Measurements from ENCODE around the gene ZNF483. TPM values are rescaled to one million over a fixed set of nuclear protein-coding genes. Genes with fewer than 3 reads are reported as not detected.
"Not testable (repeated sequence)": the region's sequence is repeated elsewhere in the genome, so short reads cannot be mapped to it uniquely, and the experiment has no call there.

Gene ZNF483
- total RNA-seq, 1 donor from 2014 or later = 1.8 TPM

GRCh38 chr9:111542497-111543254 is 17.7 kb downstream of the ZNF483 start:
- no peak for DNase-seq (ENCODE audit: low read depth in 2 of 2)

- DNase-seq (ENCODE audit: low read depth in 2 of 2) = no peak
Observed at GRCh38 chr9:111548623-111549022, 23.6 kb downstream of the ZNF483 start.

GRCh38 chr9:111555425-111555824 is 30.4 kb downstream of the ZNF483 start:
- not testable (repeated sequence) for DNase-seq (ENCODE audit: low read depth in 2 of 2)

- no peak for DNase-seq (ENCODE audit: low read depth in 2 of 2)
Observed at GRCh38 chr9:111559000-111559610, 34.1 kb downstream of the ZNF483 start.

GRCh38 chr9:111561165-111561719 is 36.3 kb downstream of the ZNF483 start:
- no peak for DNase-seq (ENCODE audit: low read depth in 2 of 2)

GRCh38 chr9:111566234-111566633 is 41.3 kb downstream of the ZNF483 start:
- peak; percentile 45 to 53 for DNase-seq (ENCODE audit: low read depth in 2 of 2)

GRCh38 chr9:111568127-111568526 is 43.1 kb downstream of the ZNF483 start:
- DNase-seq (ENCODE audit: low read depth in 2 of 2) = not testable (repeated sequence)

- DNase-seq (ENCODE audit: low read depth in 2 of 2) = no peak
Observed at GRCh38 chr9:111572950-111573604, 48.1 kb downstream of the ZNF483 start.

GRCh38 chr9:111582888-111583287 is 57.9 kb downstream of the ZNF483 start:
- peak in 1 of 2 donors; percentile 9 for DNase-seq (ENCODE audit: low read depth in 2 of 2)

GRCh38 chr9:111586378-111586777 is 61.4 kb downstream of the ZNF483 start:
- DNase-seq (ENCODE audit: low read depth in 2 of 2) = no peak

GRCh38 chr9:111588846-111589245 is 63.9 kb downstream of the ZNF483 start:
- no peak for DNase-seq (ENCODE audit: low read depth in 2 of 2)

- peak; percentile 45 to 77 for DNase-seq (ENCODE audit: low read depth in 2 of 2)
Observed at GRCh38 chr9:111597852-111598732, 73.1 kb downstream of the ZNF483 start.

- DNase-seq (ENCODE audit: low read depth in 2 of 2) = peak in 1 of 2 donors; percentile 36
Observed at GRCh38 chr9:111598733-111599091, 73.7 kb downstream of the ZNF483 start.

GRCh38 chr9:111599092-111599954 is 74.3 kb downstream of the ZNF483 start, which contains the start of gene PTGR1:
Gene PTGR1, minus strand, starts transcription at chr9:111599647. Its CDS starts 2,225 bp downstream, at chr9:111597422.
- DNase-seq (ENCODE audit: low read depth in 2 of 2) = peak; percentile 39 to 76

- DNase-seq (ENCODE audit: low read depth in 2 of 2) = no peak
Observed at GRCh38 chr9:111599955-111600343, 75.0 kb downstream of the ZNF483 start.

- DNase-seq (ENCODE audit: low read depth in 2 of 2) = peak in 1 of 2 donors; percentile 96
Observed at GRCh38 chr9:111601237-111602018, 76.4 kb downstream of the ZNF483 start.

GRCh38 chr9:111603041-111603440 is 78.1 kb downstream of the ZNF483 start:
- DNase-seq (ENCODE audit: low read depth in 2 of 2) = peak in 1 of 2 donors; percentile 94

- DNase-seq (ENCODE audit: low read depth in 2 of 2) = no peak
Observed at GRCh38 chr9:111604054-111604615, 79.2 kb downstream of the ZNF483 start.

GRCh38 chr9:111605041-111605559 is 80.1 kb downstream of the ZNF483 start:
- no peak for DNase-seq (ENCODE audit: low read depth in 2 of 2)

Data from dermis microvascular lymphatic vessel endothelial cell (primary cell).